Neutrophil (primary cell): ENCODE data around the gene SDR9C7.
"Not testable (repeated sequence)": the region's sequence is repeated elsewhere in the genome, so short reads cannot be mapped to it uniquely, and the experiment has no call there.

ENCODE experiments used
- H3K27ac ChIP-seq: fragments of 200-600 bp; sonication (generic); 2 replicates; pipeline ENCODE4 v1.5.1; 2016; ENCODE audit warnings: mild to moderate bottlenecking, moderate library complexity
- H3K27me3 ChIP-seq: fragments of 200-600 bp; sonication (generic); 2 replicates; pipeline ENCODE4 v1.6.0; 2016; ENCODE audit warnings: mild to moderate bottlenecking
- H3K36me3 ChIP-seq: fragments of 200-600 bp; sonication (generic); 2 replicates; pipeline ENCODE4 v1.5.1; 2017
- H3K4me1 ChIP-seq, 2 experiments: fragments of 200-600 bp in 1 of 2; sonication (generic) in 1 of 2; 1 replicate in 1 of 2; 2 replicates in 1 of 2; pipeline versions ENCODE4 v1.5.1 to v1.6.1; 2013 to 2016; ENCODE audit warnings: low read depth in 1 of 2, low read length in 1 of 2, mild to moderate bottlenecking in 1 of 2, moderate library complexity in 1 of 2; ENCODE audit not compliant: control insufficient read depth in 1 of 2, insufficient read depth in 1 of 2
- H3K4me3 ChIP-seq, 2 experiments: fragments of 200-600 bp in 1 of 2; sonication (generic) in 1 of 2; 1 replicate in 1 of 2; 2 replicates in 1 of 2; pipeline ENCODE4 v1.5.1; 2013 to 2016; ENCODE audit warnings: low read depth in 1 of 2, low read length in 1 of 2, mild to moderate bottlenecking in 1 of 2, moderate library complexity in 1 of 2
- H3K9me3 ChIP-seq: fragments of 200-600 bp; sonication (generic); 2 replicates; pipeline ENCODE4 v1.5.1; 2016
- CTCF ChIP-seq: fragments of 200-600 bp; sonication (generic); IDR thresholded peaks from 2 replicates; pipeline ENCODE4 v1.5.1; 2016; ENCODE audit warnings: antibody characterized with exemption

The SDR9C7 gene

GRCh38 chr12:56908136-56908535 lies 26.1 kb downstream of the SDR9C7 start:
- H3K4me1 ChIP-seq: no peaks in the 10 kb centered on the region
- no peak for TF ChIP-seq CTCF
- no peaks in the 10 kb centered on the region for H3K36me3 ChIP-seq
- no peaks in the 10 kb centered on the region for H3K9me3 ChIP-seq
- no peaks in the 10 kb centered on the region for H3K27me3 ChIP-seq
- no peak overlapping the region for H3K4me3 ChIP-seq
- H3K27ac ChIP-seq: no peak overlapping the region

- H3K27ac ChIP-seq: no peak overlapping the region
- H3K27me3 ChIP-seq: no peaks in the 10 kb centered on the region
- no peak for TF ChIP-seq CTCF
- peaks cover 3% of the 10 kb centered on the region for H3K9me3 ChIP-seq
- no peaks in the 10 kb centered on the region for H3K4me1 ChIP-seq
- H3K4me3 ChIP-seq: no peak overlapping the region
- H3K36me3 ChIP-seq: no peaks in the 10 kb centered on the region
These were observed 28.4 kb downstream of the SDR9C7 start for GRCh38 chr12:56905852-56906251.

GRCh38 chr12:56903374-56903773 lies 30.8 kb downstream of the SDR9C7 start:
- Histone ChIP-seq H3K27ac (no peak overlapping the region), H3K9me3 (peaks cover 12% of the 10 kb centered on the region), H3K27me3 (no peaks in the 10 kb centered on the region), H3K36me3 (no peaks in the 10 kb centered on the region), H3K4me1 (no peaks in the 10 kb centered on the region), H3K4me3 (no peak overlapping the region)
- TF ChIP-seq CTCF: no peak

- not testable (repeated sequence) for H3K4me1 ChIP-seq, H3K27me3 ChIP-seq, H3K36me3 ChIP-seq, H3K4me3 ChIP-seq, H3K27ac ChIP-seq
- peaks cover 12% of the 10 kb centered on the region for H3K9me3 ChIP-seq
These were observed 32.9 kb downstream of the SDR9C7 start for GRCh38 chr12:56901313-56901712.

- H3K4me3 ChIP-seq: no peak overlapping the region
- H3K27ac ChIP-seq: no peak overlapping the region
- no peak for TF ChIP-seq CTCF
- H3K27me3 ChIP-seq: no peaks in the 10 kb centered on the region
- H3K36me3 ChIP-seq: no peaks in the 10 kb centered on the region
- peaks cover 12% of the 10 kb centered on the region for H3K9me3 ChIP-seq
- no peaks in the 10 kb centered on the region for H3K4me1 ChIP-seq
These were observed 33.6 kb downstream of the SDR9C7 start for GRCh38 chr12:56900583-56900982.

- no peaks in the 10 kb centered on the region for H3K4me1 ChIP-seq
- H3K9me3 ChIP-seq: peaks cover 12% of the 10 kb centered on the region
- no peak overlapping the region for H3K27ac ChIP-seq
- TF ChIP-seq CTCF: no peak
- no peaks in the 10 kb centered on the region for H3K27me3 ChIP-seq
- no peak overlapping the region for H3K4me3 ChIP-seq
- no peaks in the 10 kb centered on the region for H3K36me3 ChIP-seq
These were observed 35.3 kb downstream of the SDR9C7 start for GRCh38 chr12:56898938-56899337.
